Astrocyte of the spinal cord (primary cell): ENCODE data around the gene LCP2.

Experiments
- DNase-seq: peaks from one replicate; pipeline ENCODE4 v3.0.0; 2011; ENCODE audit warnings: low read depth, low spot score
- H3K4me3 ChIP-seq: 2 replicates; pipeline ENCODE4 v1.5.1; 2011; ENCODE audit warnings: low read depth, mild to moderate bottlenecking, low read length, moderate library complexity
- CTCF ChIP-seq: IDR thresholded peaks from 2 replicates; pipeline ENCODE4 v1.5.1; 2012; ENCODE audit warnings: low read depth, mild to moderate bottlenecking, low read length, inconsistent platforms
- in situ Hi-C: cut with HindIII; loops from 2 replicates; pipeline ENCODE4 v1.10.0; 2017; ENCODE audit warnings: low sequenced_read_pairs

Gene LCP2

GRCh38 chr5:170319301-170319700 is 21.7 kb upstream of the LCP2 start:
- in situ Hi-C loops = no loop called here
- TF ChIP-seq CTCF = no peak
- no peak overlapping the region for H3K4me3 ChIP-seq
- no peak for DNase-seq

- no peak overlapping the region for H3K4me3 ChIP-seq
- no peak for TF ChIP-seq CTCF
- in situ Hi-C loops = no loop called here
- DNase-seq = no peak
These were observed 19.9 kb upstream of the LCP2 start for GRCh38 chr5:170317499-170317898.

DNA sequence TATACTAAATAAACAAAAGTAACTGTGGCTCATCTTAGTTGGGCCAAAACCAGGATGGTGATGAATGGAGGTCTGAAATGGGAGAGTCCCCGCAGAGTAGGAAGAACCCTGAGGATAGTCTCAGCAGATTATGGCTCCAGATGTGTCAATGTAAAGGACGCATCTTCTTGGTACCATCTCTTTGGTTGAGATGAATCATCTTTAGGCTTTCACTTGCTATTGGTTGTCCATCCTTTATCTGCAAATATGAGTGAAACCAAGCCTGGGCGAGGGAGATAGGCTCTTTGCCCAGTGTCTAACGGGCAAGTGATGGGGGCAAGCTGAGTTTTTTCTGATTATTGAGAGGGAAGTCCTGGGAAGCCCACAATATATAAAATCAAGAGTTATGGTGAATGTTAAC is 19.4 kb upstream of the LCP2 start:
- H3K4me3 ChIP-seq = no peak overlapping the region
- DNase-seq = no peak
- in situ Hi-C loops = no loop called here
- no peak for TF ChIP-seq CTCF

- in situ Hi-C loops = no loop called here
- no peak for TF ChIP-seq CTCF
- DNase-seq = no peak
- H3K4me3 ChIP-seq = no peak overlapping the region
These were observed 17.6 kb upstream of the LCP2 start for GRCh38 chr5:170315154-170315553.

DNA sequence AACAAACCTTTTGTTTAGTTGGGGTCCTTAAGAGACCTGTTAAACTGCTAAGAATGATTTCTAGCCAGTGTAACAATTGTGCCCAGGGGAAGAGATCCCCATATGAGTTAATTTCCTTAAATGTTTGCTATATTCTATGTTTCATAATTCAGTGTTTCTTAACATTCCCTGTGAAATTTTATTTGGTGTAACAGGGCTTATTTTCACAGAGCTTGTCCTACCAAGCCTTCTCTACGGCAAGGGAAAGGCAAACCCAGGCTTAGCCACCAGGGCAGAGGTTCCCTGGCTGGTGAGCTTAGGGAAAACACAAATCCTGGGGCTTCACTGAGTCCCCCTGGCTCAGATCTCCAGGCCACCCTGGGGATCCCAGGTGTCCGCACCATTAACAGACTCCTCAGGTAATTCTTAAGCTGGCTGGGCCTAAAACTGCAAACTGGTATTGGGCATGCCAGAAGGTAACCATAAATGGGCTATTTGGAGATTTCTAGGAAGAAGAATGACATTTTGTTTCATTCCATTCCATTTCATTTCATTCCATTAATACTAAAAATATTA is 17.0 kb upstream of the LCP2 start:
- no peak for TF ChIP-seq CTCF
- no peak for DNase-seq
- in situ Hi-C loops = no loop called here
- H3K4me3 ChIP-seq = no peak overlapping the region

GRCh38 chr5:170313816-170314215 is 16.2 kb upstream of the LCP2 start:
- in situ Hi-C loops = no loop called here
- H3K4me3 ChIP-seq = no peak overlapping the region

More at GRCh38 chr5:170313816-170314215, 16.2 kb upstream of the LCP2 start:
- no peak for DNase-seq
- TF ChIP-seq CTCF = no peak
